ENCODE data around the gene MEGF6.
"Not testable (repeated sequence)": the region's sequence is repeated elsewhere in the genome, so short reads cannot be mapped to it uniquely, and the experiment has no call there.

MEGF6 gene

GRCh38 chr1:3625151-3625907 is 14.0 kb upstream of the MEGF6 start:
- no peak for DNase-seq

- peak; percentile 98 for DNase-seq
Measured at GRCh38 chr1:3624200-3625136, 13.2 kb upstream of the MEGF6 start, which contains the start of gene TPRG1L. Gene TPRG1L (plus strand): TSS chr1:3625015. CDS start chr1:3625073, 58 bp downstream.

GRCh38 chr1:3623441-3624199 is 12.3 kb upstream of the MEGF6 start:
- DNase-seq: no peak

- DNase-seq: not testable (repeated sequence)
Measured at GRCh38 chr1:3622102-3622501, 10.8 kb upstream of the MEGF6 start.

GRCh38 chr1:3621151-3621671 is 9.9 kb upstream of the MEGF6 start:
- not testable (repeated sequence) for DNase-seq

GRCh38 chr1:3620708-3621107 is 9.4 kb upstream of the MEGF6 start:
- no peak for DNase-seq

- DNase-seq: peak; percentile 67
Measured at GRCh38 chr1:3618881-3619671, 7.8 kb upstream of the MEGF6 start.

- no peak for DNase-seq
Measured at GRCh38 chr1:3618531-3618880, 7.2 kb upstream of the MEGF6 start.

GRCh38 chr1:3617806-3618345 is 6.6 kb upstream of the MEGF6 start:
- no peak for DNase-seq

GRCh38 chr1:3616861-3617260 is 5.6 kb upstream of the MEGF6 start:
- DNase-seq: no peak

GRCh38 chr1:3614755-3615742 is 3.7 kb upstream of the MEGF6 start:
- DNase-seq: no peak

- no peak for DNase-seq
Measured at GRCh38 chr1:3612123-3612522, 815 bp upstream of the MEGF6 start.

- DNase-seq: no peak
Measured at GRCh38 chr1:3610527-3611169, 660 bp downstream of the MEGF6 start.

- no peak for DNase-seq
Measured at GRCh38 chr1:3609769-3610526, 1.4 kb downstream of the MEGF6 start.

GRCh38 chr1:3609016-3609768 is 2.1 kb downstream of the MEGF6 start:
- no peak for DNase-seq

- no peak for DNase-seq
Measured at GRCh38 chr1:3608154-3608553, 3.2 kb downstream of the MEGF6 start.

GRCh38 chr1:3607703-3608065 is 3.6 kb downstream of the MEGF6 start:
- no peak for DNase-seq

Data from stimulated activated CD4-positive, alpha-beta T cell treated with anti-CD3 and anti-CD28 coated beads, Interleukin-12 subunit alpha, Interleukin-12 subunit beta, amount 100 ng/mL, for 4 hours (primary cell).